Vagina (tissue), 2 donors: ENCODE results near the gene SCARB1. TPM values are rescaled to one million over a fixed set of nuclear protein-coding genes. Genes with fewer than 3 reads are reported as not detected.

Experiments used
- DNase-seq, 2 donors: peaks; one replicate each; pipeline ENCODE4 v3.0.0-alpha.2; 2017; ENCODE audit errors: extremely low spot score in 2 of 2
- H3K27ac ChIP-seq: fragments of 200-600 bp; sonication (generic); one replicate; pipeline ENCODE4 v1.5.1; 2019
- H3K27me3 ChIP-seq: fragments of 200-600 bp; sonication (generic); one replicate; pipeline ENCODE4 v1.5.1; 2019
- H3K36me3 ChIP-seq, 2 donors: fragments of 200-600 bp; sonication (generic); one replicate each; pipeline ENCODE4 v1.5.1; 2017 to 2019
- H3K4me1 ChIP-seq: fragments of 200-600 bp; sonication (generic); one replicate; pipeline ENCODE4 v1.5.1; 2019
- H3K4me3 ChIP-seq, 2 donors: fragments of 200-600 bp; sonication (generic); 1 replicate in 1 of 2; 2 replicates in 1 of 2; pipeline ENCODE4 v1.5.1; 2016 to 2019
- H3K9me3 ChIP-seq: fragments of 200-600 bp; sonication (generic); one replicate; pipeline ENCODE4 v1.5.1; 2019
- CTCF ChIP-seq, 3 experiments: fragments of 450-650 bp in 2 of 3; fragments of 200-600 bp in 1 of 3; sonication (generic) in 1 of 3; IDR thresholded peaks; one replicate each; pipeline ENCODE4 v1.5.1; 2017 to 2019; ENCODE audit warnings: antibody characterized with exemption in 3 of 3, mild to moderate bottlenecking in 2 of 3, moderate library complexity in 2 of 3
- POLR2A ChIP-seq, 2 donors: fragments of 450-650 bp; IDR thresholded peaks; one replicate each; pipeline ENCODE4 v1.6.1; 2017; ENCODE audit warnings: antibody characterized with exemption in 2 of 2, mild to moderate bottlenecking in 2 of 2, moderate library complexity in 2 of 2
- POLR2AphosphoS5 ChIP-seq, 2 donors: sonication (generic); formaldehyde crosslinking; IDR thresholded peaks; one replicate each; pipeline ENCODE4 v1.9.0; 2017; ENCODE audit warnings: antibody characterized with exemption in 2 of 2, mild to moderate bottlenecking in 2 of 2, low read depth in 1 of 2; ENCODE audit not compliant: insufficient read depth in 1 of 2
- intact Hi-C: fragments of 100-400 bp; cut with DNase I; formaldehyde crosslinking; loops from one replicate; pipeline ENCODE4 v1.15.1; 2023
- total RNA-seq: library from RNA; depleted of rRNA; stranded (reverse); fragments of >200 nt; gene quantifications from one replicate; pipeline ENCODE4 v1.2.3, GENCODE V29; 2016

The SCARB1 gene
- total RNA-seq, 1 donor from 2014 or later, result 20.6 TPM

GRCh38 chr12:124752437-124753227 is 111.0 kb downstream of the SCARB1 start:
- intact Hi-C loops, result no loop called here
- Histone ChIP-seq H3K27me3 (no peaks in the 10 kb centered on the region), H3K27ac (peak overlapping the region; percentile 48), H3K4me3 (no peak overlapping the region), H3K9me3 (no peaks in the 10 kb centered on the region), H3K36me3 (no peaks in the 10 kb centered on the region), H3K4me1 (peaks cover 46% of the 10 kb centered on the region)
- TF ChIP-seq POLR2AphosphoS5 (IDR thresholded peaks at IDR 0.05; ENCODE audit: insufficient read depth in 1 of 2, low read depth in 1 of 2) (no peak), POLR2A (IDR thresholded peaks at IDR 0.05) (no peak), CTCF (IDR thresholded peaks at IDR 0.05) (no peak)
- no peak for DNase-seq

GRCh38 chr12:124751654-124752355 is 111.9 kb downstream of the SCARB1 start:
- H3K9me3 ChIP-seq, result no peaks in the 10 kb centered on the region
- no peak for DNase-seq
- H3K27me3 ChIP-seq, result no peaks in the 10 kb centered on the region
- TF ChIP-seq POLR2AphosphoS5 (IDR thresholded peaks at IDR 0.05; ENCODE audit: insufficient read depth in 1 of 2, low read depth in 1 of 2), result no peak
- no peak for TF ChIP-seq POLR2A (IDR thresholded peaks at IDR 0.05)
- no peak for TF ChIP-seq CTCF (IDR thresholded peaks at IDR 0.05)
- H3K27ac ChIP-seq, result peak overlapping the region; percentile 48
- peaks cover 54% of the 10 kb centered on the region for H3K4me1 ChIP-seq
- no peaks in the 10 kb centered on the region for H3K36me3 ChIP-seq
- intact Hi-C loops, result no loop called here
- no peak overlapping the region for H3K4me3 ChIP-seq

GRCh38 chr12:124750787-124751471 is 112.7 kb downstream of the SCARB1 start:
- intact Hi-C loops, result no loop called here
- H3K4me3 ChIP-seq, result no peak overlapping the region
- no peaks in the 10 kb centered on the region for H3K36me3 ChIP-seq
- DNase-seq, result no peak
- H3K9me3 ChIP-seq, result no peaks in the 10 kb centered on the region
- H3K4me1 ChIP-seq, result peaks cover 54% of the 10 kb centered on the region
- H3K27ac ChIP-seq, result peak overlapping the region; percentile 48
- TF ChIP-seq POLR2A (IDR thresholded peaks at IDR 0.05), result no peak
- TF ChIP-seq CTCF (IDR thresholded peaks at IDR 0.05), result no peak
- TF ChIP-seq POLR2AphosphoS5 (IDR thresholded peaks at IDR 0.05; ENCODE audit: insufficient read depth in 1 of 2, low read depth in 1 of 2), result no peak
- H3K27me3 ChIP-seq, result no peaks in the 10 kb centered on the region

- Histone ChIP-seq H3K27ac (no peak overlapping the region), H3K4me1 (peaks cover 54% of the 10 kb centered on the region), H3K4me3 (no peak overlapping the region), H3K9me3 (no peaks in the 10 kb centered on the region), H3K27me3 (no peaks in the 10 kb centered on the region), H3K36me3 (no peaks in the 10 kb centered on the region)
- TF ChIP-seq POLR2AphosphoS5 (IDR thresholded peaks at IDR 0.05; ENCODE audit: insufficient read depth in 1 of 2, low read depth in 1 of 2) (no peak), CTCF (IDR thresholded peaks at IDR 0.05) (no peak), POLR2A (IDR thresholded peaks at IDR 0.05) (no peak)
- no peak for DNase-seq
- intact Hi-C loops, result no loop called here
These were observed 113.5 kb downstream of the SCARB1 start for GRCh38 chr12:124750149-124750656.
